Neural progenitor cell (in vitro differentiated cells): ENCODE measurements around the gene ACVR1. TPM values are rescaled to one million over a fixed set of nuclear protein-coding genes. Genes with fewer than 3 reads are reported as not detected.

ENCODE experiments used
- DNase-seq: peaks from one replicate; pipeline ENCODE4 v3.0.0-alpha.2; 2016; ENCODE audit warnings: low spot score
- H2AFZ ChIP-seq: fragments of 200-600 bp; sonication (generic); replicated peaks from 2 replicates; pipeline ENCODE4 v1.6.1; 2016; ENCODE audit warnings: antibody characterized with exemption
- H3F3A ChIP-seq: fragments of 200-600 bp; sonication (generic); 2 replicates; pipeline ENCODE4 v1.6.1; 2016; ENCODE audit warnings: antibody characterized with exemption, low read depth
- H3K27ac ChIP-seq: fragments of 200-600 bp; sonication (generic); 2 replicates; pipeline ENCODE4 v1.5.1; 2016; ENCODE audit warnings: mild to moderate bottlenecking
- H3K27me3 ChIP-seq: fragments of 200-600 bp; sonication (generic); 2 replicates; pipeline ENCODE4 v1.6.1; 2016; ENCODE audit warnings: mild to moderate bottlenecking, moderate library complexity
- H3K36me3 ChIP-seq: fragments of 200-600 bp; sonication (generic); 2 replicates; pipeline ENCODE4 v1.5.1; 2016
- H3K4me1 ChIP-seq: fragments of 200-600 bp; sonication (generic); 2 replicates; pipeline ENCODE4 v1.6.1; 2016; ENCODE audit warnings: mixed run types
- H3K4me2 ChIP-seq: fragments of 200-600 bp; sonication (generic); 2 replicates; pipeline ENCODE4 v1.6.1; 2016
- H3K4me3 ChIP-seq: fragments of 200-600 bp; sonication (generic); 2 replicates; pipeline ENCODE4 v1.5.1; 2016
- H3K79me2 ChIP-seq: fragments of 200-600 bp; sonication (generic); 2 replicates; pipeline ENCODE4 v1.6.1; 2016; ENCODE audit warnings: low read depth
- H3K9ac ChIP-seq: fragments of 200-600 bp; sonication (generic); 2 replicates; pipeline ENCODE4 v1.6.1; 2016
- H3K9me3 ChIP-seq: fragments of 200-600 bp; sonication (generic); 2 replicates; pipeline ENCODE4 v1.5.1; 2016; ENCODE audit warnings: low read depth
- H4K20me1 ChIP-seq: fragments of 200-600 bp; sonication (generic); 2 replicates; pipeline ENCODE4 v1.6.1; 2016; ENCODE audit warnings: low read depth
- H3K27ac Mint-ChIP-seq: 3 replicates; pipeline ENCODE4 v1.8.0; 2021; ENCODE audit warnings: mixed read lengths
- H3K27me3 Mint-ChIP-seq: 2 replicates; pipeline ENCODE4 v1.8.0; 2022; ENCODE audit warnings: low read depth, mild to moderate bottlenecking, inconsistent platforms, moderate library complexity, mixed read lengths; ENCODE audit not compliant: insufficient read depth
- H3K36me3 Mint-ChIP-seq: 3 replicates; pipeline ENCODE4 v1.8.0; 2021; ENCODE audit warnings: mixed read lengths
- H3K4me1 Mint-ChIP-seq: 3 replicates; pipeline ENCODE4 v1.8.0; 2021; ENCODE audit warnings: mixed read lengths
- H3K4me3 Mint-ChIP-seq: 3 replicates; pipeline ENCODE4 v1.8.0; 2021; ENCODE audit warnings: mild to moderate bottlenecking, moderate library complexity, mixed read lengths
- H3K9me3 Mint-ChIP-seq: 3 replicates; pipeline ENCODE4 v1.8.0; 2020; ENCODE audit warnings: mixed read lengths
- EZH2 ChIP-seq: fragments of 200-600 bp; sonication (generic); IDR thresholded peaks from 2 replicates; pipeline ENCODE4 v1.6.1; 2017; ENCODE audit warnings: antibody characterized with exemption, mild to moderate bottlenecking, moderate library complexity
- EZH2phosphoT487 ChIP-seq: fragments of 200-600 bp; sonication (generic); IDR thresholded peaks from 2 replicates; pipeline ENCODE4 v1.6.1; 2017; ENCODE audit warnings: antibody characterized with exemption
- total RNA-seq: library from RNA; depleted of rRNA; stranded (reverse); fragments of >200 nt; gene quantifications from 2 replicates; pipeline ENCODE4 v1.2.3, GENCODE V29; 2015; ENCODE audit warnings: low replicate concordance
- TF ChIP-seq, protein P1 (sequence below): fragments of 200-600 bp; sonication (generic); IDR thresholded peaks from 2 replicates; pipeline ENCODE4 v1.5.1; 2017; ENCODE audit warnings: antibody characterized with exemption, mild to moderate bottlenecking

The ACVR1 gene
- 8.2 and 14.0 TPM in 2 replicates for total RNA-seq

DNA sequence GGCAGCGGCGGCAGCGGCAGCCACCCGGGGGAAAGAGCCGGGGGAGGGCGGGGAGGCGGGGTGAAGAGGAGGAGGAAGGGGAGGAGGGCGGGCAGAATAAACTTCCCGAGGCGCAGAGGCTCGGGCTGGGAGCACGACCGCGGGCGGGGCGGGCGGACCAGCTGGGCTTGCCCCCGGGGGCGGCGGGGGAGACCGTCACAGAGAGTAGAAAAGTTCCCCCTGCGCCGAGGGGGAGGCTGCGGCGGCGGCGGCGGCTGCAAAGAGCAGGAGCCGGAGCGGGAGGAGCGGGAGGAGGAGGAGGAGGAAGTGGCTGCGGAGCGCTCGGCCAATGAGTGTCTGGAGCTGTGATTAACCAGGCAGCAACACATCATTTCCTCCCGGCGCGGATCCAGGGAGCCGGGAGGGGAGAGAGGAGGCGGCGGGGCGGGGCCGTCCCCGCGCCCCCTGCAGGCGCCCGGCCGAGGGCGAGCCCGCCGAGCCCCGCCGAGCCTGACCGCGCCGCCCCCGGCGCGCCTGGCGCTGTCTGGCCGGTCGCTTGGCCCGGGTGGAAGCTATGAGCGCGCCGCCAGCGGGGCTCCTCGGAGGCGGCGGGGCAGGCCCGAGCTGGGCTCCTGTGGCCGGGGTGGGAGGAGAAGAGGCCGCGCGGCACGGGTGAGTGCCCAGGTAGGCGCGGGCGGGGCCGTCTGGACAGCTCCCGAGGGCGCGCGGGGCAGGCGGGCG lies at the start of gene ACVR1:
TSS of gene ACVR1 (minus strand) at position 265 of the 720 bp plus-strand sequence. CDS start 76,837 bp downstream, outside the sequence.
- Histone ChIP-seq H3K4me1 (peaks cover 8% of the 10 kb centered on the region), H3K36me3 (no peaks in the 10 kb centered on the region), H3K4me3 (peak within 1 kb of the TSS; percentile 93), H3K4me2 (peak within 1 kb of the TSS; percentile 87), H3K79me2 (peaks cover 43% of the 10 kb centered on the region), H3F3A (peaks cover 11% of the 10 kb centered on the region), H3K9ac (peak within 1 kb of the TSS; percentile 52), H3K27me3 (peaks cover 14% of the 10 kb centered on the region), H3K9me3 (no peaks in the 10 kb centered on the region), H2AFZ (peak within 1 kb of the TSS; percentile 95), H3K27ac (peak within 1 kb of the TSS; percentile 90), H4K20me1 (peaks cover 36% of the 10 kb centered on the region)
- Mint-ChIP-seq H3K36me3 (no peaks in the 10 kb centered on the region), H3K4me3 (peak within 1 kb of the TSS; percentile 99), H3K4me1 (peaks cover 21% of the 10 kb centered on the region), H3K27ac (peak within 1 kb of the TSS; percentile 89), H3K9me3 (no peaks in the 10 kb centered on the region), H3K27me3 (peaks cover 7% of the 10 kb centered on the region)
- peak; percentile 98 for DNase-seq
- TF ChIP-seq EZH2phosphoT487, result no peak
- TF ChIP-seq, protein P1, sequence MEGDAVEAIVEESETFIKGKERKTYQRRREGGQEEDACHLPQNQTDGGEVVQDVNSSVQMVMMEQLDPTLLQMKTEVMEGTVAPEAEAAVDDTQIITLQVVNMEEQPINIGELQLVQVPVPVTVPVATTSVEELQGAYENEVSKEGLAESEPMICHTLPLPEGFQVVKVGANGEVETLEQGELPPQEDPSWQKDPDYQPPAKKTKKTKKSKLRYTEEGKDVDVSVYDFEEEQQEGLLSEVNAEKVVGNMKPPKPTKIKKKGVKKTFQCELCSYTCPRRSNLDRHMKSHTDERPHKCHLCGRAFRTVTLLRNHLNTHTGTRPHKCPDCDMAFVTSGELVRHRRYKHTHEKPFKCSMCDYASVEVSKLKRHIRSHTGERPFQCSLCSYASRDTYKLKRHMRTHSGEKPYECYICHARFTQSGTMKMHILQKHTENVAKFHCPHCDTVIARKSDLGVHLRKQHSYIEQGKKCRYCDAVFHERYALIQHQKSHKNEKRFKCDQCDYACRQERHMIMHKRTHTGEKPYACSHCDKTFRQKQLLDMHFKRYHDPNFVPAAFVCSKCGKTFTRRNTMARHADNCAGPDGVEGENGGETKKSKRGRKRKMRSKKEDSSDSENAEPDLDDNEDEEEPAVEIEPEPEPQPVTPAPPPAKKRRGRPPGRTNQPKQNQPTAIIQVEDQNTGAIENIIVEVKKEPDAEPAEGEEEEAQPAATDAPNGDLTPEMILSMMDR, result peak; percentile 26

DNA sequence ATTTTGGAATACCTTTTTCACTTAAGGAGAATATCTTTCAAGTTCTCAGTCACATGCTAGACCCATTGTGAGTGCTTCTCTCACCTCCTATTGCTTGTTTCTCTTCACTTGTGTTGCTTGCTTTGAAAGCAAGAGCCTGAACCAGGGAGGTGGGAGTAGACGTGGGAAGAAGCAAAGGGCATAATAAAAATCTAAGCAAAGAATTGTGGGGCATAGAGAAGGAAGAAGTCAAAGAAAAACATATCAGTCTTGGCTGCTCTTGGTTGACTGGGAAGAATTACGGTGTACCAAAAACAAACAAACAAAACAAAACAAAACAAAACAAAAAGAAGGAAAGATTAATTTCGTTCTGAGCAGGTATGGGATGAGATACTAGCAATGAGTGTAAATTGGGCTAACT lies 48.9 kb upstream of the ACVR1 start:
- Histone ChIP-seq H4K20me1 (no peaks in the 10 kb centered on the region), H3F3A (no peaks in the 10 kb centered on the region), H3K79me2 (no peaks in the 10 kb centered on the region), H3K27me3 (peaks cover 17% of the 10 kb centered on the region), H3K4me2 (no peak overlapping the region), H3K9me3 (no peaks in the 10 kb centered on the region), H3K36me3 (no peaks in the 10 kb centered on the region), H2AFZ (no peak overlapping the region), H3K27ac (no peak overlapping the region), H3K4me1 (no peaks in the 10 kb centered on the region), H3K4me3 (no peak overlapping the region), H3K9ac (no peak overlapping the region)
- Mint-ChIP-seq H3K27ac (no peak overlapping the region), H3K36me3 (peaks cover 5% of the 10 kb centered on the region), H3K4me1 (peaks cover 2% of the 10 kb centered on the region), H3K27me3 (peaks cover 10% of the 10 kb centered on the region), H3K9me3 (peaks cover 12% of the 10 kb centered on the region), H3K4me3 (no peak overlapping the region)
- no peak for DNase-seq
- no peak for TF ChIP-seq EZH2
- no peak for TF ChIP-seq EZH2phosphoT487
- TF ChIP-seq, protein P1, result no peak

DNA sequence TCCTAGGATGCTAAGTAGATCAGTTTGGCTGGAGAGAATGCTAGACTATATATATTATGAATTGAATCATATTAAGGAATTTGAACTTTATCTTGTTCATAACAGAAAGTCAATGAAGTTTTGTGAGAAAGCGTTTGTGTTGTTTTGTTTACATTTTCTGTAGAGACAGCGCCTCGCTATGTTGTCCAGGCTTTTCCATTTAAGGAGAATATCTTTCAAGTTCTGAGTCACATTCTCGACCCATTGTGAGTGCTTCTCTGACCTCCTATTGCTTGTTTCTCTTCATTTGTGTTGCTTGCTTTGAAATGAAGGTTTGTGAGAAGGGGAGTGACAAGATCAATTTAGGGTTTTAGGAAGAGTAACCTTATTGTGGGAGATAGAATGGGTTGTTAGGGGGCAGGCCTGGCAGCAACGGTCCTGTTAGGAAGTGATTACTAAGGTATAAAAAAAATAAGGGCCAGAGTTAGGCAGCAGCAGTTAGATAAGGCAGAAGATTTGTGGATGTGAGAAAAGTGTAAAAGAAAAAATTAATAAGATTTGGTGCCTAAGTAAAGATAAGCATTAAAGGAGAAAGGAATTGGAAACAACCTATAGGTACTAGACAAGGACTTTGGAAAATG lies 47.6 kb upstream of the ACVR1 start:
- H3K36me3 Mint-ChIP-seq, result no peaks in the 10 kb centered on the region

More for the DNA sequence above, 47.6 kb upstream of the ACVR1 start:
- H3K4me2 ChIP-seq, result no peak overlapping the region
- peaks cover 4% of the 10 kb centered on the region for H3K9me3 Mint-ChIP-seq
- no peak for TF ChIP-seq EZH2
- TF ChIP-seq, protein P1, result no peak
- no peak for TF ChIP-seq EZH2phosphoT487
- H3F3A ChIP-seq, result no peaks in the 10 kb centered on the region
- H3K27ac ChIP-seq, result no peak overlapping the region
- H3K27ac Mint-ChIP-seq, result no peak overlapping the region
- peaks cover 8% of the 10 kb centered on the region for H3K4me1 ChIP-seq
- H2AFZ ChIP-seq, result no peak overlapping the region
- H3K79me2 ChIP-seq, result no peaks in the 10 kb centered on the region
- H3K4me1 Mint-ChIP-seq, result peaks cover 5% of the 10 kb centered on the region
- H3K27me3 ChIP-seq, result peaks cover 3% of the 10 kb centered on the region
- no peaks in the 10 kb centered on the region for H3K36me3 ChIP-seq
- peaks cover 9% of the 10 kb centered on the region for H3K27me3 Mint-ChIP-seq
- H3K9ac ChIP-seq, result no peak overlapping the region
- no peak for DNase-seq
- H3K9me3 ChIP-seq, result no peaks in the 10 kb centered on the region
- no peak overlapping the region for H3K4me3 ChIP-seq
- no peaks in the 10 kb centered on the region for H4K20me1 ChIP-seq
- H3K4me3 Mint-ChIP-seq, result no peak overlapping the region
